PC-3 (cell line): ENCODE measurements around the gene CDH12.

Experiments
- CTCF ChIP-seq: fragments of 300-600 bp; sonication (generic); conservative IDR thresholded peaks from 2 replicates; pipeline ENCODE4 v1.5.1; 2017; ENCODE audit warnings: antibody characterized with exemption, low read depth, mild to moderate bottlenecking, low read length
- EZH2 ChIP-seq: fragments of 300-600 bp; sonication (generic); IDR thresholded peaks from one replicate; pipeline ENCODE4 v1.6.1; 2017; ENCODE audit warnings: antibody characterized with exemption, mild to moderate bottlenecking, low read length; ENCODE audit not compliant: unreplicated experiment
- EZH2phosphoT487 ChIP-seq: fragments of 300-600 bp; sonication (generic); IDR thresholded peaks from 2 replicates; pipeline ENCODE4 v1.6.1; 2018; ENCODE audit warnings: mild to moderate bottlenecking, antibody characterized with exemption, low read length, borderline replicate concordance

- TF ChIP-seq CTCF (no peak), EZH2 (no peak), EZH2phosphoT487 (no peak)
Observed at GRCh38 chr5:22250528-22250927, 602.6 kb downstream of the CDH12 start.
